Activated CD8-positive, alpha-beta memory T cell treated with anti-CD3 and anti-CD28 coated beads, Interleukin-2, amount 50 U/mL, for 48 hours (primary cell): ENCODE data around the gene CDH13.

Source experiments
- DNase-seq: peaks from one replicate; pipeline ENCODE4 v3.0.0-alpha.2; 2020

The CDH13 gene

GRCh38 chr16:82855471-82855870 lies 228.7 kb downstream of the CDH13 start:
- DNase-seq = no peak

GRCh38 chr16:82857693-82858365 lies 231.1 kb downstream of the CDH13 start:
- no peak for DNase-seq

DNA sequence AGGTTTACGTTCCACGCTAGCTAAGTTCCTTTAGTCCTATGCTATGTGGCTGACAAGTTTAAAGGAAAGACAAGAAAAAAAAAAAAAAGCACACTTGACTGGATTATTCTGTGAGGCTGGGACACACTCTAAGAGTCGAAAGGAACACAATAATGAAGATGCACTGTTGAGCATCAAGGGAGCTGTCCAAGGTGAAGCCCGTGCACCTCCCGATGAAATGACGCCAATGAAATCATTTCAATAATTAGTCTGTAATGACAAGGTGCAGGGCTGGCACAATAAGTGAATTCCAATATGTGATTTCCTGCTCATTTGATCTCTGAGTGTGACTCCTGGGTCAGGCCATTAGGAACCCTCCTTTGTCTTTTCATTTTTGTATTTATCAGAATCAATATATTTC lies 232.9 kb downstream of the CDH13 start:
- DNase-seq = no peak

DNA sequence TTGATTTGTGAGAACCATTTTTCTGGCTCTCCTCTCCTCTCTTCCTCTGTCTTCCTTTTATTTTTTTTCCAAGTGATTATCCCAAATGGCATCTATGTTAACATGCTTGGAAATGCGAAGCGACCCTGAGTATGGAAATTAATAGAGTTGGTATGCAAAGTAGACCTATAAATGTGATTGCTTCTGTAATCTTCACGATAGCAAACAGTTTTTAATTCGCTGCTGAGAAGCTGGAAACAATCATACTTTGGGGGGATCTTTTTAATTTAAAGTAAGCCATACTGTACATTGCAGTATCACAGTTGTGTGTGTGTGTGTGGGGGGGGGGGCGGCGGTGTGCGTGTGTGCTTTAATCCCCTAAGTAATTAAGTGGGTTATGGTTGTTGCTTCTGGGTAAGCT lies 233.3 kb downstream of the CDH13 start:
- no peak for DNase-seq

DNA sequence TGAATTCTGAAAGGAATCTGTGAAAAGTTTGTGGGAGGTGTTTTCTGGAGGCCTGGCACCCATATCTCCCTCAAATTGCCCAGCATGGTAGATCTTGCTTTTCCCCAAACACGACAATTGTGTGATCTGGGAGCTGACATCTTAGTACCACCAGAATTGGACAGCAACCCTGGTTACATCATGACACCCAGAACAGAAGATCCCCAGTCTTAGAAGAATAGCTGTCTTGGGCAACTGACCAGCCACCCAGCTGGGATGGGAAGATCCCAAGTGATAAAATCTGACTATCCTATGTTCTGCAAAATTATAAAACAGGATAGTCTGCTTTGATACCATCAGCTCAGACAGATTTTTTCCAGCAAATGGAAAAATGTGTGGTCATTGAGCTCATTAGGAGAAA lies 235.3 kb downstream of the CDH13 start:
- DNase-seq = no peak

- DNase-seq = no peak
Measured at GRCh38 chr16:82864332-82865040, 237.7 kb downstream of the CDH13 start.

- no peak for DNase-seq
Measured at GRCh38 chr16:82865412-82865811, 238.6 kb downstream of the CDH13 start.

GRCh38 chr16:82867485-82867884 lies 240.7 kb downstream of the CDH13 start:
- DNase-seq = no peak

DNA sequence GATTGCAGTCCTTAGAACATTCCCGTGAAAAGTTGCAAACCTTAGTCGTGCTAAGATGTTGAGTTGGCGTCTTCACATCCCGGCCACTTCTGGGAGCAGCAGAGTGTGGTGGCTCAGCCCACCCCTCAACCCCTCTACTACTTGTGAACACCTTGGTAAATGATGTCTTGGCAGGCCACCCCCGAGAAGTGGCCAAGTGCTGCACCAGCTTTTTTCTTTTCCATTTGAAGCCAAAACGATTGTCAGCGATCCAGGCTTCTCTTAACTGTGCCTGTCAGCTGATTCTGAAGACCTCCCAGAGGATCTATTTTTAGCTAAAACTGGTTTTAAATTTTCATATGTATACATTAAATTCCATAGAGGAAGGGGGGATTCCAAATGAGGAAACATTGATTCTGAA lies 247.5 kb downstream of the CDH13 start:
- DNase-seq = no peak

GRCh38 chr16:82874672-82875071 lies 247.9 kb downstream of the CDH13 start:
- DNase-seq = no peak

DNA sequence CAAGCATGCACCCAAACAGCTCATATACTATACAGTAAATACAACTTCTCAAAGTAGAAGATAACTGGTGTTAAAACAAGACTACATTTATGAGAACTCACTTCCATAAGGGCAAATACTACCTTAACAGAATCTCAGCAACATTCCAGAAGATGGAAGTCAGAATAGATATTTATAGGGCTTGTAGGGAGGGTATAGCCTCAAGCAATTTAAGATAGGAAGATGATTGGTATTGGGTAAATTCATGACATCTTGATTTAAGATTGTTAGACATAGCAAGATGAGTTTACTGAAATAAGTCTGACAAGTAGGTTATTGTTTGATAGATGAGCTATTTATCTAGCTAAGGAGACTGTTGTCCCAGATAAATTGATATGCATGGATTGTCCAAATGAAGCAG lies 250.2 kb downstream of the CDH13 start:
- DNase-seq = no peak

GRCh38 chr16:82878466-82878865 lies 251.7 kb downstream of the CDH13 start:
- no peak for DNase-seq

GRCh38 chr16:82880346-82880745 lies 253.6 kb downstream of the CDH13 start:
- DNase-seq = no peak

- DNase-seq = no peak
Measured at GRCh38 chr16:82881516-82881915, 254.7 kb downstream of the CDH13 start.

- no peak for DNase-seq
Measured at GRCh38 chr16:82882226-82882625, 255.5 kb downstream of the CDH13 start.

DNA sequence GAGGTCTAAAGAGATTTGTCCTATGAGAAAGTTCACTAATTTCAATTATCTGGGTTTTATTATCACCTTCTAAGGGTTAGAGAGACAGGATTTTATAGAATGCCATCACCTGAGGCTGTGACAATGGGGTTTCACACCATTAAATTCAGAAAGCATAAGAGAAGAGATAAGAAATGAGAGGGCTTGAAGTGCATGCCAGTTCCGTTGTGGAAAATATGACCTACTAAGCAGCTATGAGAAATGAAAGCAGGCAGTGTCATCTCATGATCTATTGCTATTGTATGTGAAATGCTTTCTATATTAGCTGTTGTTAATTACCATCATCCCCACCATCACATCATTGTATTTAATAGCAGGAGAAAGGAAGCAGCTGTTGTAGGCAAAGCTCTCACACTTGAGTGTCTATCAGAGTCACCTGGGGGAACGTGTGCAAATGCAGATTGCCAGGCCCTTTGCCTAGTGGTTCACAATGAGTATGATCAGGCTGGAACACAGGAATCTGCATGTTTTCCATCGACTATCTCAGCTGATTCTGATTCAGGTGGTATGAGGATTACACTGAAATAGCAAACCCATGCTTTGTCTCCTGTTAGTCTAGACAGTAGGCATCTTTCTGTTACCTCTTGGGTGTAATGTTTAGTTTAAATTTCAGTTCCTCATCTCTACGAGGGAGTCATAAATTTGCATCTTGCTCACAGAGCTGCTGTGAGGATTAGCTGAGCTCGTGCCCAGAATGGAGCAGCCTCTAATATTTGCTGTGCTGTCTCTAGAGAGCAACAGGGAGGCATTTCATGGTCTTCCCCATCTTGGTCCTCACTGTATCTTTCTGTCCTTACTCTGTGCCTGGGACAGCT lies 256.4 kb downstream of the CDH13 start:
- no peak for DNase-seq

DNA sequence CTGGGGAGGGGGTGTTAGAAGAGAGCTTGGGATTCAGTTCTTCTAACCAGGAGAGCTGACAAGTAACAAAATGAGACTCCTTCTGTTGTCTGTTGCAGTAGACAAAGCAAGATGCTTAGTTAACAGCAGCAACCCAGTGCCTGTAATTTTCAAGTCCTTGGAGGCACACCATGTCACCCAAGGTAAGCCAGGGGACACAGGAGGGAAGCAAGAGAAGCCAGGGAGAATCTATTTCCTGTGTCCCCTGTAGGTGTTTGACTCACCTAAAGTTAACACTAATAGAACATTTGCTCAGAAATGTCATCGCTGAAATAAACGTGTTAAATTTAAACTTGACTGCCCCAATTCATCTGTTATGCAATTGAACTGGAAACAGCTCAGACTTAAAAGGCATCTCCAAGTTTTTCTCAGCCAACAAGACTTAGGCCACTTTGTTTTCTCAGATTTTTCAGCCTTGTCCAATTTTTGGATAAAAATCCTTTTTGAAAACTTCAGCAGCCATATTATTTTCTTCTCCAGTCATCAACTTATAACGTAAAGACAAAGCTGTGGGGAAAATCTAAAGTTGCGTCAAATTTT lies 257.6 kb downstream of the CDH13 start:
- DNase-seq = no peak

DNA sequence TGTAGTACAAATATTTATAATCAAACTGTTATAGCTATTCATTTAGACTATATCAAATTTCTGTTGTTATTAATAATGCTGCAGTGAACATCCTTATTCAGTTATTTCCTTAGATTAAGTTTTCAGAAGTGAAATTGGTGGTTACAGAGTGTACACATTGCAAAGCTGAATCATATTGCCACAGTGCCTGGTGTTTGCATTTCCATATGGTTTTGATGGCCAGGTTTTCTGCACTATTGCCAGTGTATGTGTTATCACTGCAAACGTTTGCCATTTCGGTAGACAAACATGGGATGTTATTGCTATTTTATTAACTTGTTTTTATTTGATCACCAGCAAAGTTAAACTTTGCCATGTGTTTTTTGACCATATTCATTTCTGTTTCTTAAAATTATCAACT lies 259.4 kb downstream of the CDH13 start:
- DNase-seq = no peak

DNA sequence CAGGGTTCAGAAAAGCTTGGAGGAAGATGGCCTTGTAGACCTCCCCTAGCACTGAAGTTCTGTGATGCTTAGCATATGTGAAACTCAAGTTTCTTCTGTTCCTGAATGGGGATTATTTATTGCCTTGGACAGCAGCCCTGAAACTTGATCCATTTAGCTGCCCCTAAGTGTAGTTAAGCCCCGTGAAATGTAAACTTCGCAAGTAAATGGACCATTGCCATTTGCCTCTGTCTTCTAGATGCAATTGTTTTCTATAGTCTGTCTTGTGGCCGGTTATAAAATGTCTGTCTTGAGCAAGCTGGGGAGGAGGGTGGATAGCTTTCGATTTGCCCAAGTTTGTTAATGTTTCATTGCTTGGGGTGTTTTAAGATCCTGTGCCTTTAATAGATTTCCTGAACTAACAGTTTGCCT lies 261.8 kb downstream of the CDH13 start:
- DNase-seq = no peak

- DNase-seq = no peak
Measured at GRCh38 chr16:82891424-82891823, 264.7 kb downstream of the CDH13 start.

- DNase-seq = no peak
Measured at GRCh38 chr16:82891918-82892317, 265.1 kb downstream of the CDH13 start.

- DNase-seq = no peak
Measured at GRCh38 chr16:82892324-82892723, 265.6 kb downstream of the CDH13 start.

- DNase-seq = no peak
Measured at GRCh38 chr16:82895843-82896242, 269.1 kb downstream of the CDH13 start.

DNA sequence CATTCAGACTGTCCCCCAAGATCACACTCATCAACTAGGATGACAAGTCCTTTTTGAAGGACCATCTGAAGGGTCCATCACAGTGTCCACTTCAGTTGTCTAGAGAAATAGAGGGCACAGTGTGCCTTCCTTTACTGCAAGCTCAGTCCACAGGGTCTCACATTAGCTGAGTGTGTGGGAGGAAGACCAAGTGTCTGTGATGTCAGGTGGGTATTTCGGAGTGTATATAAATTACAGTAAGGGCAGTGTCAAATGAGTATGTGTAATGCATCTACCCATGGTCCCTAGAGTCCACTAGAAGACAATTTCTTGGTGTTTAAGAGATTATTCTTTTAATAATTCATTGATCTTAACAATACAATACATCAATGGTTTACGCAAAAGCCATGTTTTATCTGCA lies 272.2 kb downstream of the CDH13 start:
- DNase-seq = no peak
